Right cardiac atrium (tissue), 5 donors: ENCODE results near the gene IRF6. TPM values are rescaled to one million over a fixed set of nuclear protein-coding genes. Genes with fewer than 3 reads are reported as not detected.

Experiments used
- ATAC-seq, 2 donors: fragments of 200-7000 bp; cut with Tn5 transposase; one replicate each; pipeline versions ENCODE4 v1.8.0 to v1.9.1; 2020; ENCODE audit warnings: moderate library complexity in 2 of 2, mild to moderate bottlenecking in 1 of 2
- DNase-seq, 3 donors: peaks; one replicate each; pipeline ENCODE4 v3.0.0-alpha.2; 2020
- H3K27ac ChIP-seq: one replicate; pipeline ENCODE4 v1.5.1; 2013; ENCODE audit warnings: mild to moderate bottlenecking, low read length, control low read depth, moderate library complexity
- H3K27me3 ChIP-seq: one replicate; pipeline ENCODE4 v1.6.1; 2013; ENCODE audit not compliant: control insufficient read depth, insufficient read depth
- H3K4me1 ChIP-seq: one replicate; pipeline ENCODE4 v1.6.1; 2013; ENCODE audit warnings: low read length; ENCODE audit not compliant: control insufficient read depth, insufficient read depth
- H3K4me3 ChIP-seq: one replicate; pipeline ENCODE4 v1.5.1; 2013; ENCODE audit warnings: low read length, control low read depth
- H3K9me3 ChIP-seq: one replicate; pipeline ENCODE4 v1.6.1; 2013; ENCODE audit warnings: low read length; ENCODE audit not compliant: control insufficient read depth
- WGBS: extraction: QIAGEN DNeasy Blood & Tissue Kit; methylation state at CpG from one replicate; pipeline ENCODE4 v1.1.7; 2013; 5-methylcytosine and 5-hydroxymethylcytosine counted together
- intact Hi-C, 4 donors: fragments of 100-400 bp; cut with DNase I; formaldehyde crosslinking; loops; one replicate each; pipeline versions ENCODE4 v1.11.0 to v1.14.0; 2022 to 2023
- polyA plus RNA-seq: library from polyadenylated mRNA; stranded (reverse); fragments of 200-250 nt; gene quantifications from one replicate; pipeline ENCODE4 v1.2.3, GENCODE V29; 2013
- total RNA-seq, 4 donors: library from RNA; stranded (reverse); fragmentation: NEBNext Ultra II Directional; extraction: Animal tissue kit (Norgen Biotek cat#: 25700); gene quantifications; one replicate each; pipeline ENCODE4 v1.2.1, GENCODE V29; 2021
- donor health status: healthy with polysubstance abuse.
- donor health status: DM: no; HTN: yes; CAD: no.
- donor health status: DM: no; HTN: no; CAD: no.
- donor health status: DM: no; HTN: yes; CAD: no; lungs with severe emphysema.
- donor health status: DM: yes; HTN: yes; CAD: no.

IRF6 gene
- total and polyA plus RNA-seq, 5 donors = 22.6 to 45.4 (median 30.1) TPM

- no peak for DNase-seq
- Histone ChIP-seq H3K27ac (no peak overlapping the region), H3K4me3 (no peak overlapping the region), H3K4me1 (no peaks in the 10 kb centered on the region), H3K27me3 (no peaks in the 10 kb centered on the region), H3K9me3 (no peaks in the 10 kb centered on the region)
- no peak for ATAC-seq
- 70% methylated on average over 7 of the region's 7 CpGs for WGBS
- intact Hi-C loops = loop anchor here in 1 of 4 donors (10.0 kb wide), 1 partner anchor 238 kb away; the partner anchor contains the start of gene CAMK1G
Measured at GRCh38 chr1:209822706-209823105, 16.8 kb upstream of the IRF6 start.

DNA sequence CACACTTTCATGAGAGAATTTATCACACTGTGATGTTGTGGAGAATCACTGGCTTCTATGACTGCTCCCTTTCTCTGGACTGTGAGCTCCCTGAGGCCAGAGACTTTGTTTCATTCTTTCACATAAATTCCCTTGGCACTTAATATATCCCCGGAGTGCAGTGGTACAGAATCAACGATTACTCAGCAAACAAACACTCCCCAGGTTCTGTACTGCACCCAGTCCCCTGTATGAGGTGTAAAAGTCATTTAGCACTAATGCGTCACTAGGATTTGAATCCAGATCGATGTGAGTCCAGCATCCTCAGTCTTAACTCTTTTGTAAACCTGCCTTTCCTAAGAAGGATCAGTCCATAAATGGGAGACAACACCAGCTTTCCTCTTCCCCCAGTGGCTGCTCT is 15.0 kb upstream of the IRF6 start:
- no peaks in the 10 kb centered on the region for H3K9me3 ChIP-seq
- ATAC-seq (no peak), DNase-seq (no peak)
- intact Hi-C loops = loop anchor here in 1 of 4 donors (10.0 kb wide), 1 partner anchor 236 kb away; the partner anchor contains the start of gene CAMK1G
- 78% methylated on average over 4 of the region's 4 CpGs for WGBS
- H3K4me1 ChIP-seq = no peaks in the 10 kb centered on the region
- no peaks in the 10 kb centered on the region for H3K27me3 ChIP-seq
- no peak overlapping the region for H3K4me3 ChIP-seq
- no peak overlapping the region for H3K27ac ChIP-seq

- WGBS = 22% methylated on average over 1 of the region's 1 CpG
- no peak for ATAC-seq
- Histone ChIP-seq H3K9me3 (no peaks in the 10 kb centered on the region), H3K4me3 (no peak overlapping the region), H3K27ac (no peak overlapping the region), H3K4me1 (no peaks in the 10 kb centered on the region), H3K27me3 (no peaks in the 10 kb centered on the region)
- intact Hi-C loops = no loop called here
- DNase-seq = no peak
Measured at GRCh38 chr1:209819058-209819457, 13.1 kb upstream of the IRF6 start.

DNA sequence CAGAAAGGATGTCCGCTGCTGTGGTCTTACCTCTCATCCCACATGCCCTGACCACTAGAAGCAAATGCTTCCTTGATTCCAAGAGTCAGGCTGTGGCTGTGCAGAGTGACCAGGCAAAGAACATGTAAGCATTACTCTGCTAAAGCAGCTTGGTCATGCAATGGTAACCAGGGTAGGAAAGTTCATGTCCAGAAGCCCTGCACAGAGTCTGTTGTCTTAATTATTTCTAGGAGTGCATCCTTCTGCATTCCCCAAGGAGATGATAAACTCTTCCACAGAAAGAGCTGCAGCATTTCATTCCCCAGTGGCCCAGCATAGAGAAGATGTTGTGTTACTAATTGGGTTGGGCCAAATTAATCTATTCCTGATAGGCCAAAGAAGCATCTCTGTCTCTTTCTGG is 11.7 kb upstream of the IRF6 start:
- Histone ChIP-seq H3K4me1 (no peaks in the 10 kb centered on the region), H3K27me3 (no peaks in the 10 kb centered on the region), H3K9me3 (no peaks in the 10 kb centered on the region), H3K4me3 (no peak overlapping the region), H3K27ac (no peak overlapping the region)
- 87% methylated on average over 1 of the region's 1 CpG for WGBS
- no peak for DNase-seq
- no peak for ATAC-seq
- intact Hi-C loops = no loop called here

- 76% methylated on average over 3 of the region's 3 CpGs for WGBS
- Histone ChIP-seq H3K27me3 (no peaks in the 10 kb centered on the region), H3K27ac (no peak overlapping the region), H3K4me1 (no peaks in the 10 kb centered on the region), H3K9me3 (no peaks in the 10 kb centered on the region), H3K4me3 (no peak overlapping the region)
- ATAC-seq (no peak), DNase-seq (no peak)
- intact Hi-C loops = no loop called here
Measured at GRCh38 chr1:209816923-209817322, 11.0 kb upstream of the IRF6 start.

- intact Hi-C loops = no loop called here
- H3K27ac ChIP-seq = no peak overlapping the region
- H3K4me3 ChIP-seq = no peak overlapping the region
- H3K4me1 ChIP-seq = no peaks in the 10 kb centered on the region
- 73% methylated on average over 6 of the region's 6 CpGs for WGBS
- peak in 1 of 2 donors; percentile 19 for ATAC-seq
- H3K27me3 ChIP-seq = no peaks in the 10 kb centered on the region
- DNase-seq = no peak
- no peaks in the 10 kb centered on the region for H3K9me3 ChIP-seq
Measured at GRCh38 chr1:209815931-209816341, 10.0 kb upstream of the IRF6 start.

GRCh38 chr1:209815490-209815889 is 9.5 kb upstream of the IRF6 start:
- no peaks in the 10 kb centered on the region for H3K27me3 ChIP-seq
- ATAC-seq (no peak), DNase-seq (no peak)
- 75% methylated on average over 3 of the region's 3 CpGs for WGBS
- H3K4me3 ChIP-seq = no peak overlapping the region
- no peak overlapping the region for H3K27ac ChIP-seq
- intact Hi-C loops = no loop called here
- H3K9me3 ChIP-seq = no peaks in the 10 kb centered on the region
- H3K4me1 ChIP-seq = no peaks in the 10 kb centered on the region

DNA sequence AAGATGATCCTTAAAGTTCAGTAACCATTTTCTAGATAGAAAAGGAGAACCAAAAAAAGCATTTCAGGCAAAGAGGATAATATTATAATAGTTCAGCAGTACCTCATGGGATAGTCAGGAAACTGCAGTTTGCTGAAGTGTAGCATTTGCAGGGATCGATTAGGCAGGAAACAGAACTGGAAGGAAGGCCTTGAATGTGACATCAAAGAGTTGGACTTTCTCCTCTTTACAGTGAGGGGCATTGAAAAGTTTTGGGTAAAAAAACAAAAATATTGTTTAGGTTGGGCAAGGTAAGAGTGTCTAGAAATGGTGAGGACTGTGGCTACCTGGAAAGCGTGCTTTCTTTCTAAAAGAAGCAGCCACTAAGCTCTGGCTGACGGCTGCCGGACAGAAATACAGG is 8.0 kb upstream of the IRF6 start:
- Histone ChIP-seq H3K27me3 (no peaks in the 10 kb centered on the region), H3K4me3 (no peak overlapping the region), H3K27ac (no peak overlapping the region), H3K4me1 (no peaks in the 10 kb centered on the region), H3K9me3 (no peaks in the 10 kb centered on the region)
- WGBS = 87% methylated on average over 4 of the region's 4 CpGs
- DNase-seq = no peak
- intact Hi-C loops = no loop called here
- ATAC-seq = no peak

DNA sequence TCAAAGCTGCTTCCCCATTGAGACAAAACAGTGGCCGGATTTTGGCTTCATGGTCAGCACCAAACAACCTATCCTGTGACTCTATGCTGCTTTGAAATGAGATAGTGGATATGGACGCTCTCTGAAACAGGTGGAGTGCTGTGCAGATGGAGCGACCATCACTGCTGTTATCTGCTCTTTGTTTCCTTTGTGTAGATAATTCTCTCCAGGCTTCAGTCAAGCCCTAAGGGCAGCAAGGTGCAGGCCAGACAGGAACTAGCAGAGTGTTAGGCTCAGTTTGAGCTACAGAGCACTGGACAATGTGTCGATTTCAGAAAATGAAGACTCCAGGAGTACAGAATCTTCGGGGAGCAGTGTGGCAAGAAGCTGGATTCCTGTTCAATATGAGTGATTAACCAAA is 4.8 kb upstream of the IRF6 start:
- Histone ChIP-seq H3K27ac (no peak overlapping the region), H3K4me1 (peaks cover 4% of the 10 kb centered on the region), H3K4me3 (no peak overlapping the region), H3K9me3 (no peaks in the 10 kb centered on the region), H3K27me3 (no peaks in the 10 kb centered on the region)
- intact Hi-C loops = no loop called here
- ATAC-seq = no peak
- no peak for DNase-seq
- 78% methylated on average over 5 of the region's 5 CpGs for WGBS

DNA sequence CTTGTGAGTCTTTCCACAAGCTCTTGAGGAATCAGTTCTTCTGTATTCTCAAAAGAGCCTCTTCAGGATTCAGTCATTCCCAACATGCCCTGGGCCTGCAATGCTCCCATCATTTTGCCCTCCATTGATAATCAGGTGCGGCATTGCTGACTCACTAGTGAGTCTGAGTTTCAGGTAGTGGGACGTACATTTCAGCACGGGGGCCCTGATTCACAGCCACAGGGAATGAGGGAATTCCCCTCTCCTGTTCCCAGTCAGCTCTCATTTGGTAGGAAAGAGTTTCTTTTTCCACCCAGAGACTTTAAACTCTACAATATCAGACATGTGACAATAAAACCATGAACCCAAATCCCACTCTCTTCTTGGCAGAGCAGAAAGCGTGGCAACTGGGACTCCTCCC is 3.7 kb upstream of the IRF6 start:
- no peak overlapping the region for H3K4me3 ChIP-seq
- no peaks in the 10 kb centered on the region for H3K9me3 ChIP-seq
- no peak overlapping the region for H3K27ac ChIP-seq
- intact Hi-C loops = no loop called here
- ATAC-seq (no peak), DNase-seq (no peak)
- 92% methylated on average over 4 of the region's 4 CpGs for WGBS
- peaks cover 4% of the 10 kb centered on the region for H3K4me1 ChIP-seq
- no peaks in the 10 kb centered on the region for H3K27me3 ChIP-seq

GRCh38 chr1:209808059-209808581 is 2.2 kb upstream of the IRF6 start:
- no peaks in the 10 kb centered on the region for H3K9me3 ChIP-seq
- ATAC-seq = peak; percentile 73 to 79
- peak overlapping the region; percentile 87 for H3K27ac ChIP-seq
- H3K4me3 ChIP-seq = no peak overlapping the region
- no peaks in the 10 kb centered on the region for H3K27me3 ChIP-seq
- peaks cover 4% of the 10 kb centered on the region for H3K4me1 ChIP-seq
- intact Hi-C loops = no loop called here
- peak; percentile 44 to 72 (median 71) for DNase-seq

DNA sequence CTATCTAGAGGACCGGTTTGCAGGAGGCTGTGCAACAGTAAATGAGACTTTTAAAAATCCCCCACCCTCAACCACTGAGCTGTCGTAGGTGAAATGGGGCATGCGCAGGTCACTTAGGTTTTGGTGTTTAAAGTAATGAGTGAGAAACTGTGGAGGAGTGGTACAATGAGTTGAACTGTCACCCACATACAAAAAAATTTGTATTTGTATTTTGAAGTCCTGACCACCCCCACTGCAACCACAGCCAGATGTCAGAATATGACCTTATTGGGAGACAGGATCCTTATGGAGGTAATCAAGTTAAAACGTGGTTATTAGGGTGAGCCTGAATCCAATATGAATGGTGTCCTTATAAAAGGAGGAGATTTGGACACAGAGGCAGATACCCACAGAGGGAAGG is 1.6 kb upstream of the IRF6 start:
- 77% methylated on average over 4 of the region's 4 CpGs for WGBS
- H3K27ac ChIP-seq = no peak overlapping the region

More for the DNA sequence above, 1.6 kb upstream of the IRF6 start:
- peaks cover 4% of the 10 kb centered on the region for H3K4me1 ChIP-seq
- DNase-seq (no peak), ATAC-seq (no peak)
- no peaks in the 10 kb centered on the region for H3K9me3 ChIP-seq
- H3K4me3 ChIP-seq = no peak overlapping the region
- H3K27me3 ChIP-seq = no peaks in the 10 kb centered on the region
- intact Hi-C loops = no loop called here
